WI38 (cell line): ENCODE data around the gene PIK3CB.

Source experiments
- H3K4me3 ChIP-seq: 2 replicates; pipeline ENCODE4 v1.5.1; 2011; ENCODE audit warnings: low read depth, mild to moderate bottlenecking, control low read depth, low read length
- TF ChIP-seq, protein P1 (sequence below): IDR thresholded peaks from 2 replicates; pipeline ENCODE4 v1.5.1; 2012; ENCODE audit warnings: low read depth, mild to moderate bottlenecking, control low read depth, low read length

PIK3CB gene

GRCh38 chr3:138778643-138779042 lies 56.1 kb downstream of the PIK3CB start:
- no peak overlapping the region for H3K4me3 ChIP-seq

DNA sequence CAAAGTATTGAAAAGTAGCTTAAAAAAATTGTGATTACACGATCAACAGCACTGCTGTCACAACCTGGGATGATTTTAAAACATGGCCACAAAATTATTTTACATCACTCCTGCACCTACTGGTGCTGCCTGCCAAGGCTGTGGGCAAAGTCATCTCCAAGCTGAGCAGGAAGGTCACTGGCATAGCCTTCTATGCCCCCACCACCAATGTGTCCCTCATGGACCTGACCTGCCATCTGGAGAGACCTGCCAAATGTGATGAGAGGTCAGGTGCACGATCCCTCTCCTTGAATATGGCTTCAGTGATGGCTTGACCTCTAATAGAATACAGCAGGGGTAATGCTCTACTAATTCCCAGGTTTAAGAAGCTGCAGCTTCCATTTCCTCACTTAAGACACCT lies 57.8 kb downstream of the PIK3CB start:
- no peak overlapping the region for H3K4me3 ChIP-seq
- TF ChIP-seq, protein P1, sequence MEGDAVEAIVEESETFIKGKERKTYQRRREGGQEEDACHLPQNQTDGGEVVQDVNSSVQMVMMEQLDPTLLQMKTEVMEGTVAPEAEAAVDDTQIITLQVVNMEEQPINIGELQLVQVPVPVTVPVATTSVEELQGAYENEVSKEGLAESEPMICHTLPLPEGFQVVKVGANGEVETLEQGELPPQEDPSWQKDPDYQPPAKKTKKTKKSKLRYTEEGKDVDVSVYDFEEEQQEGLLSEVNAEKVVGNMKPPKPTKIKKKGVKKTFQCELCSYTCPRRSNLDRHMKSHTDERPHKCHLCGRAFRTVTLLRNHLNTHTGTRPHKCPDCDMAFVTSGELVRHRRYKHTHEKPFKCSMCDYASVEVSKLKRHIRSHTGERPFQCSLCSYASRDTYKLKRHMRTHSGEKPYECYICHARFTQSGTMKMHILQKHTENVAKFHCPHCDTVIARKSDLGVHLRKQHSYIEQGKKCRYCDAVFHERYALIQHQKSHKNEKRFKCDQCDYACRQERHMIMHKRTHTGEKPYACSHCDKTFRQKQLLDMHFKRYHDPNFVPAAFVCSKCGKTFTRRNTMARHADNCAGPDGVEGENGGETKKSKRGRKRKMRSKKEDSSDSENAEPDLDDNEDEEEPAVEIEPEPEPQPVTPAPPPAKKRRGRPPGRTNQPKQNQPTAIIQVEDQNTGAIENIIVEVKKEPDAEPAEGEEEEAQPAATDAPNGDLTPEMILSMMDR: no peak

More at GRCh38 chr3:138778643-138779042, 56.1 kb downstream of the PIK3CB start:
- TF ChIP-seq, protein P1: no peak

GRCh38 chr3:138775254-138775595 lies 59.5 kb downstream of the PIK3CB start:
- TF ChIP-seq, protein P1: no peak
- H3K4me3 ChIP-seq: no peak overlapping the region

DNA sequence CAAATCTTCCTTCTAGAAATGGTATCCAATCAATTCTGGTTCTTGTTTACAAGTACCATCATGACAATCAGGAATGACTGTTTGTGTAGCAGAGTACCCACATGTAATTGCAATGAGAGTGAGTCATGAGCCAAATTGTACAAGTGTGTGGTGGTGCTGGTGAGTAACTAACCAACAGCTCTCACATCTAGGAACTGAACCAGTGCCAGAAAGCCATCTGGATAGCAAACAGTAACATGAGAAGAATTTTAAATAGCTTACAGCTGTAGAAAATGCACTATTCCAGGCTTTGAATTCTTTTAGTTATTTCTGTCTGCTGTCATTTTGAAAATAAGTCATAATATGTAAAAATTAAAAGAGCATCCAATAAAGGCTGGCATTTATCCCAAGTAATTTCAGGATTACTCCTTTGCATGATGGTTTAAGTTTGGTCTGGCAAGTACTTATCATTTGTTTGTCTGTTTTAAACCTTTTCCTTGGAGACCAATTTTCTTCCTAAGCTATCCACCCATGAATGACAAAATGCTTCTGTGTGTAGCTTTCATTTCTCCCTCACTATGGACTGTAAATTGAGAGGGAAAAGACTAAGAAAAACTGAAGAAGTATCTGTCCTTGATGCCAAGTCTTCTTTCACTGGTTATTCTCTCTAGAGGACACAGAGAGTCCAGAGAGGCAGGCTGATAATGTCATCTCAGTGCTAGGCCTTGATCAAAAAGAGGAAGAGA lies 60.0 kb downstream of the PIK3CB start:
- no peak overlapping the region for H3K4me3 ChIP-seq
- TF ChIP-seq, protein P1: no peak

DNA sequence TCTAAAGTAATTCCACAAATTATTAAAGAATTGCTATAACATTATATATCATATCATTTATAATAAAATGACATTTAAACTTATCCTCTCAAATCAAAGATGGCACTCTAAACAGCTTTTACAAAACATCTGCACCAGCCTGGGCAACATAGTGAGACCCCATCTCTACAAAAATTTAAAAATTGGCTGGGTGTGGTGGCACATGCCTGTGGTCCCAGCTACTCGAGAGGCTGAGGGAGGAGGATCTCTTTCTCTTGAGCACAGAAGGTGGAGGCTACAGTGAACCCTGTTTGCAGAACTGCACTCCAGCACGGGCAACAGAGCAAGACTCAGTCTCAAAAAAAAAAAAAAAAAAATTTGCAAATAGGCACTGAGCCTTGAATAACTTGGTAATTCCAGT lies 63.1 kb downstream of the PIK3CB start:
- TF ChIP-seq, protein P1: no peak
- no peak overlapping the region for H3K4me3 ChIP-seq

GRCh38 chr3:138769616-138770015 lies 65.1 kb downstream of the PIK3CB start:
- H3K4me3 ChIP-seq: no peak overlapping the region
- TF ChIP-seq, protein P1: no peak

DNA sequence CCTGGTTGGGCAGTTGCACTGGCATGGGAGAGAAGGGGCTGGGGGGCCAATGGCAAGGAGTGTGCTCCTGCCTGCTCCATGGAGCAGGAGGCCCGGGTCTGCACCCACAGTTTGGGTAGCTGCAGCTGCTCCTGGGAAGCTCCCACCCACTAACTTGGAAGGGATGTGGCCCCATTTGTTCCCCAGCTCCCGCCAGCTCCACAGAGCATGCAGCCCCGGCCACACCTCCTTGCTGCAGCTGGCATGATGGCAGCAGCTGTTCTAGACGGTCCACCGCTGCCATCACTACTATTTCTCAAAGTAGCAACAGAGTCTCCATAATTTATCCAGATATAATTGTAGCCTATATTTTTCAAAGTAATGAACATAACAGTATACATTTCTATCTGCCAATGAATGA lies 65.8 kb downstream of the PIK3CB start:
- no peak overlapping the region for H3K4me3 ChIP-seq
- TF ChIP-seq, protein P1: no peak
